WTC11 (cell line): ENCODE measurements around the gene DNPEP. TPM values are rescaled to one million over a fixed set of nuclear protein-coding genes. Genes with fewer than 3 reads are reported as not detected.

ENCODE experiments used
- ATF1 ChIP-seq: sonication (generic); formaldehyde crosslinking; IDR thresholded peaks from 2 replicates; pipeline ENCODE4 v1.8.1; 2023; ENCODE audit warnings: mild to moderate bottlenecking, moderate library complexity, missing genetic modification reagents
- ESRRA ChIP-seq: sonication (generic); formaldehyde crosslinking; IDR thresholded peaks from 2 replicates; pipeline ENCODE4 v1.8.1; 2022; ENCODE audit warnings: mild to moderate bottlenecking, missing genetic modification reagents, borderline replicate concordance
- FOXP1 ChIP-seq: sonication (generic); formaldehyde crosslinking; IDR thresholded peaks from 2 replicates; pipeline ENCODE4 v1.8.0; 2022; ENCODE audit warnings: missing genetic modification reagents, mild to moderate bottlenecking, moderate library complexity, borderline replicate concordance
- GABPB1 ChIP-seq: sonication (generic); formaldehyde crosslinking; IDR thresholded peaks from 2 replicates; pipeline ENCODE4 v1.8.1; 2023; ENCODE audit warnings: mild to moderate bottlenecking, missing genetic modification reagents
- IRF2 ChIP-seq: sonication (generic); formaldehyde crosslinking; IDR thresholded peaks from 2 replicates; pipeline ENCODE4 v1.8.0; 2022; ENCODE audit warnings: low read depth, missing genetic modification reagents, borderline replicate concordance
- JAZF1 ChIP-seq: fragments of 250-450 bp; sonication (Bioruptor Pico); IDR thresholded peaks from 2 replicates; pipeline ENCODE4 v1.9.0; 2021; ENCODE audit warnings: moderate library complexity, mild to moderate bottlenecking, inconsistent platforms
- JUN ChIP-seq: sonication (generic); formaldehyde crosslinking; IDR thresholded peaks from 2 replicates; pipeline ENCODE4 v1.8.0; 2023; ENCODE audit warnings: mild to moderate bottlenecking, missing genetic modification reagents
- NR1H2 ChIP-seq: sonication (generic); formaldehyde crosslinking; IDR thresholded peaks from 2 replicates; pipeline ENCODE4 v1.9.0; 2021; ENCODE audit warnings: mild to moderate bottlenecking, moderate library complexity, missing genetic modification reagents
- SMAD3 ChIP-seq: sonication (generic); formaldehyde crosslinking; IDR thresholded peaks from 2 replicates; pipeline ENCODE4 v1.8.0; 2022; ENCODE audit warnings: missing genetic modification reagents, mild to moderate bottlenecking, borderline replicate concordance
- SMAD4 ChIP-seq: sonication (generic); formaldehyde crosslinking; IDR thresholded peaks from 2 replicates; pipeline ENCODE4 v1.8.0; 2022; ENCODE audit warnings: mild to moderate bottlenecking, missing genetic modification reagents
- TEAD1 ChIP-seq: sonication (generic); formaldehyde crosslinking; IDR thresholded peaks from 2 replicates; pipeline ENCODE4 v1.8.0; 2022; ENCODE audit warnings: mild to moderate bottlenecking, missing genetic modification reagents
- ZNF138 ChIP-seq: sonication (generic); formaldehyde crosslinking; conservative IDR thresholded peaks from 2 replicates; pipeline ENCODE4 v1.8.1; 2022; ENCODE audit warnings: mild to moderate bottlenecking, moderate library complexity, missing genetic modification reagents
- ZNF219 ChIP-seq: sonication (generic); formaldehyde crosslinking; IDR thresholded peaks from 2 replicates; pipeline ENCODE4 v1.8.0; 2023; ENCODE audit warnings: missing genetic modification reagents, mild to moderate bottlenecking, borderline replicate concordance
- total RNA-seq: library from RNA; stranded (reverse); gene quantifications from 3 replicates; pipeline ENCODE4 v1.2.3, GENCODE V29; 2021
- TF ChIP-seq, protein P1 (sequence below): fragments of 250-450 bp; sonication (Bioruptor Pico); IDR thresholded peaks from 2 replicates; pipeline ENCODE4 v1.9.0; 2021; ENCODE audit warnings: mild to moderate bottlenecking, borderline replicate concordance
- TF ChIP-seq, protein P2 (sequence below): sonication (generic); formaldehyde crosslinking; IDR thresholded peaks from 2 replicates; pipeline ENCODE4 v1.8.1; 2022; ENCODE audit warnings: missing genetic modification reagents, borderline replicate concordance
- TF ChIP-seq, protein P3 (sequence below): sonication (generic); formaldehyde crosslinking; IDR thresholded peaks from 2 replicates; pipeline ENCODE4 v1.8.0; 2023; ENCODE audit warnings: missing genetic modification reagents, mild to moderate bottlenecking, borderline replicate concordance
- TF ChIP-seq, protein P4 (sequence below): sonication (generic); formaldehyde crosslinking; IDR thresholded peaks from 2 replicates; pipeline ENCODE4 v1.8.0; 2022; ENCODE audit warnings: mild to moderate bottlenecking, missing genetic modification reagents
- TF ChIP-seq, protein P5 (sequence below): sonication (generic); formaldehyde crosslinking; IDR thresholded peaks from 2 replicates; pipeline ENCODE4 v1.8.0; 2022; ENCODE audit warnings: mild to moderate bottlenecking, missing genetic modification reagents
- TF ChIP-seq, protein P6 (sequence below): sonication (generic); formaldehyde crosslinking; IDR thresholded peaks from 2 replicates; pipeline ENCODE4 v1.8.0; 2022; ENCODE audit warnings: mild to moderate bottlenecking, missing genetic modification reagents
- TF ChIP-seq, protein P7 (sequence below): sonication (generic); formaldehyde crosslinking; conservative IDR thresholded peaks from 2 replicates; pipeline ENCODE4 v1.8.1; 2023; ENCODE audit warnings: mild to moderate bottlenecking, low read depth, missing genetic modification reagents, moderate library complexity
- TF ChIP-seq, protein P8 (sequence below): sonication (generic); formaldehyde crosslinking; IDR thresholded peaks from 2 replicates; pipeline ENCODE4 v1.8.1; 2023; ENCODE audit warnings: mild to moderate bottlenecking, missing genetic modification reagents, moderate library complexity

The DNPEP gene
- total RNA-seq, 1 experiment from 2014 or later: 67.6 TPM

DNA sequence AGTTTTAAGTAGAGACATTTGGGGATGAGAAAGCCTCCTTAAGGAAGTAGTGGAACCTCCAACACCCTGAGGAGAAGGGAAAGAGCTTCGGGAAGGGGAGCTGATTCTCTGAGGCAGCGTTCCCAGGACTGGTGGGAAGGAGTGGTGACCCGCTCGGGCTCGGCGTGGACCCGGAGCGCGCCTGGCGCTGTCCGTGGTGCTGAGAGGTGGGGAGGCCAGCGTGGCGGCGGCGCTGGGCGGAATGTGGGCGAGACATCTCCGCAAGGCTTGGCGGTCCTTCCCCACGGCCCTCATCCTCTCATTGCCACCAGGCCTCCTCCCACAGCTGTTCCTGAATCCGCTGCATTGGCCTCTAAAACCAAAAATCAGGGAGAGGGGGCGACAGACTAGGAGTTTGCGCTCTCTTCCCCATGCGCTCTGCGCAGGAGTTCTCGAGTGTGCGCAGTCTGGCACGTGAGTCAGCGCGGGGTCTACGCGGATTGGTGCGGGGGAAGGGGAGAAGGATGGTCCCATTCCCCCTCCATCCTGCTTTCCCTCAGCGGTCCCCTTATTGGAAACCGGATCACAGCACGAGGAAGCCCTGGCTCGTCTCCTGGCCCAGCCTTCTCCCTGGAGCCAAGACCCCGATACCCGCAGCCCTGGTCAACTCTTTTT, 56.0 kb downstream of the DNPEP start (continued):
- TF ChIP-seq, protein P1, sequence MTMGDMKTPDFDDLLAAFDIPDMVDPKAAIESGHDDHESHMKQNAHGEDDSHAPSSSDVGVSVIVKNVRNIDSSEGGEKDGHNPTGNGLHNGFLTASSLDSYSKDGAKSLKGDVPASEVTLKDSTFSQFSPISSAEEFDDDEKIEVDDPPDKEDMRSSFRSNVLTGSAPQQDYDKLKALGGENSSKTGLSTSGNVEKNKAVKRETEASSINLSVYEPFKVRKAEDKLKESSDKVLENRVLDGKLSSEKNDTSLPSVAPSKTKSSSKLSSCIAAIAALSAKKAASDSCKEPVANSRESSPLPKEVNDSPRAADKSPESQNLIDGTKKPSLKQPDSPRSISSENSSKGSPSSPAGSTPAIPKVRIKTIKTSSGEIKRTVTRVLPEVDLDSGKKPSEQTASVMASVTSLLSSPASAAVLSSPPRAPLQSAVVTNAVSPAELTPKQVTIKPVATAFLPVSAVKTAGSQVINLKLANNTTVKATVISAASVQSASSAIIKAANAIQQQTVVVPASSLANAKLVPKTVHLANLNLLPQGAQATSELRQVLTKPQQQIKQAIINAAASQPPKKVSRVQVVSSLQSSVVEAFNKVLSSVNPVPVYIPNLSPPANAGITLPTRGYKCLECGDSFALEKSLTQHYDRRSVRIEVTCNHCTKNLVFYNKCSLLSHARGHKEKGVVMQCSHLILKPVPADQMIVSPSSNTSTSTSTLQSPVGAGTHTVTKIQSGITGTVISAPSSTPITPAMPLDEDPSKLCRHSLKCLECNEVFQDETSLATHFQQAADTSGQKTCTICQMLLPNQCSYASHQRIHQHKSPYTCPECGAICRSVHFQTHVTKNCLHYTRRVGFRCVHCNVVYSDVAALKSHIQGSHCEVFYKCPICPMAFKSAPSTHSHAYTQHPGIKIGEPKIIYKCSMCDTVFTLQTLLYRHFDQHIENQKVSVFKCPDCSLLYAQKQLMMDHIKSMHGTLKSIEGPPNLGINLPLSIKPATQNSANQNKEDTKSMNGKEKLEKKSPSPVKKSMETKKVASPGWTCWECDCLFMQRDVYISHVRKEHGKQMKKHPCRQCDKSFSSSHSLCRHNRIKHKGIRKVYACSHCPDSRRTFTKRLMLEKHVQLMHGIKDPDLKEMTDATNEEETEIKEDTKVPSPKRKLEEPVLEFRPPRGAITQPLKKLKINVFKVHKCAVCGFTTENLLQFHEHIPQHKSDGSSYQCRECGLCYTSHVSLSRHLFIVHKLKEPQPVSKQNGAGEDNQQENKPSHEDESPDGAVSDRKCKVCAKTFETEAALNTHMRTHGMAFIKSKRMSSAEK (CRISPR knock-in tag): no peak
- TF ChIP-seq ATF1 (peak; percentile 90), IRF2 (CRISPR knock-in tag) (no peak), NR1H2 (CRISPR knock-in tag) (0 out of 2 replicates have a peak, but pooled peaks have one; percentile 36), ESRRA (CRISPR knock-in tag) (peak; percentile 90; the same call in 1 of the 2 replicates), GABPB1 (CRISPR knock-in tag) (peak; percentile 53; the same call in 1 of the 2 replicates), SMAD3 (CRISPR knock-in tag) (peak; percentile 94), TEAD1 (peak; percentile 96), ZNF138 (no peak), JUN (CRISPR knock-in tag) (peak; percentile 96), JAZF1 (CRISPR knock-in tag) (no peak), SMAD4 (CRISPR knock-in tag) (peak; percentile 89), ZNF219 (CRISPR knock-in tag) (peak; percentile 95; the same call in 1 of the 2 replicates), FOXP1 (peak; percentile 95)
- TF ChIP-seq, protein P2, sequence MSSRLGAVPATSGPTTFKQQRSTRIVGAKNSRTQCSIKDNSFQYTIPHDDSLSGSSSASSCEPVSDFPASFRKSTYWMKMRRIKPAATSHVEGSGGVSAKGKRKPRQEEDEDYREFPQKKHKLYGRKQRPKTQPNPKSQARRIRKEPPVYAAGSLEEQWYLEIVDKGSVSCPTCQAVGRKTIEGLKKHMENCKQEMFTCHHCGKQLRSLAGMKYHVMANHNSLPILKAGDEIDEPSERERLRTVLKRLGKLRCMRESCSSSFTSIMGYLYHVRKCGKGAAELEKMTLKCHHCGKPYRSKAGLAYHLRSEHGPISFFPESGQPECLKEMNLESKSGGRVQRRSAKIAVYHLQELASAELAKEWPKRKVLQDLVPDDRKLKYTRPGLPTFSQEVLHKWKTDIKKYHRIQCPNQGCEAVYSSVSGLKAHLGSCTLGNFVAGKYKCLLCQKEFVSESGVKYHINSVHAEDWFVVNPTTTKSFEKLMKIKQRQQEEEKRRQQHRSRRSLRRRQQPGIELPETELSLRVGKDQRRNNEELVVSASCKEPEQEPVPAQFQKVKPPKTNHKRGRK: no peak
- TF ChIP-seq, protein P3, sequence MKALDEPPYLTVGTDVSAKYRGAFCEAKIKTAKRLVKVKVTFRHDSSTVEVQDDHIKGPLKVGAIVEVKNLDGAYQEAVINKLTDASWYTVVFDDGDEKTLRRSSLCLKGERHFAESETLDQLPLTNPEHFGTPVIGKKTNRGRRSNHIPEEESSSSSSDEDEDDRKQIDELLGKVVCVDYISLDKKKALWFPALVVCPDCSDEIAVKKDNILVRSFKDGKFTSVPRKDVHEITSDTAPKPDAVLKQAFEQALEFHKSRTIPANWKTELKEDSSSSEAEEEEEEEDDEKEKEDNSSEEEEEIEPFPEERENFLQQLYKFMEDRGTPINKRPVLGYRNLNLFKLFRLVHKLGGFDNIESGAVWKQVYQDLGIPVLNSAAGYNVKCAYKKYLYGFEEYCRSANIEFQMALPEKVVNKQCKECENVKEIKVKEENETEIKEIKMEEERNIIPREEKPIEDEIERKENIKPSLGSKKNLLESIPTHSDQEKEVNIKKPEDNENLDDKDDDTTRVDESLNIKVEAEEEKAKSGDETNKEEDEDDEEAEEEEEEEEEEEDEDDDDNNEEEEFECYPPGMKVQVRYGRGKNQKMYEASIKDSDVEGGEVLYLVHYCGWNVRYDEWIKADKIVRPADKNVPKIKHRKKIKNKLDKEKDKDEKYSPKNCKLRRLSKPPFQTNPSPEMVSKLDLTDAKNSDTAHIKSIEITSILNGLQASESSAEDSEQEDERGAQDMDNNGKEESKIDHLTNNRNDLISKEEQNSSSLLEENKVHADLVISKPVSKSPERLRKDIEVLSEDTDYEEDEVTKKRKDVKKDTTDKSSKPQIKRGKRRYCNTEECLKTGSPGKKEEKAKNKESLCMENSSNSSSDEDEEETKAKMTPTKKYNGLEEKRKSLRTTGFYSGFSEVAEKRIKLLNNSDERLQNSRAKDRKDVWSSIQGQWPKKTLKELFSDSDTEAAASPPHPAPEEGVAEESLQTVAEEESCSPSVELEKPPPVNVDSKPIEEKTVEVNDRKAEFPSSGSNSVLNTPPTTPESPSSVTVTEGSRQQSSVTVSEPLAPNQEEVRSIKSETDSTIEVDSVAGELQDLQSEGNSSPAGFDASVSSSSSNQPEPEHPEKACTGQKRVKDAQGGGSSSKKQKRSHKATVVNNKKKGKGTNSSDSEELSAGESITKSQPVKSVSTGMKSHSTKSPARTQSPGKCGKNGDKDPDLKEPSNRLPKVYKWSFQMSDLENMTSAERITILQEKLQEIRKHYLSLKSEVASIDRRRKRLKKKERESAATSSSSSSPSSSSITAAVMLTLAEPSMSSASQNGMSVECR (CRISPR knock-in tag): peak; percentile 96
- TF ChIP-seq, protein P4, sequence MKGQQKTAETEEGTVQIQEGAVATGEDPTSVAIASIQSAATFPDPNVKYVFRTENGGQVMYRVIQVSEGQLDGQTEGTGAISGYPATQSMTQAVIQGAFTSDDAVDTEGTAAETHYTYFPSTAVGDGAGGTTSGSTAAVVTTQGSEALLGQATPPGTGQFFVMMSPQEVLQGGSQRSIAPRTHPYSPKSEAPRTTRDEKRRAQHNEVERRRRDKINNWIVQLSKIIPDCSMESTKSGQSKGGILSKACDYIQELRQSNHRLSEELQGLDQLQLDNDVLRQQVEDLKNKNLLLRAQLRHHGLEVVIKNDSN (CRISPR knock-in tag): peak; percentile 67
- TF ChIP-seq, protein P5, sequence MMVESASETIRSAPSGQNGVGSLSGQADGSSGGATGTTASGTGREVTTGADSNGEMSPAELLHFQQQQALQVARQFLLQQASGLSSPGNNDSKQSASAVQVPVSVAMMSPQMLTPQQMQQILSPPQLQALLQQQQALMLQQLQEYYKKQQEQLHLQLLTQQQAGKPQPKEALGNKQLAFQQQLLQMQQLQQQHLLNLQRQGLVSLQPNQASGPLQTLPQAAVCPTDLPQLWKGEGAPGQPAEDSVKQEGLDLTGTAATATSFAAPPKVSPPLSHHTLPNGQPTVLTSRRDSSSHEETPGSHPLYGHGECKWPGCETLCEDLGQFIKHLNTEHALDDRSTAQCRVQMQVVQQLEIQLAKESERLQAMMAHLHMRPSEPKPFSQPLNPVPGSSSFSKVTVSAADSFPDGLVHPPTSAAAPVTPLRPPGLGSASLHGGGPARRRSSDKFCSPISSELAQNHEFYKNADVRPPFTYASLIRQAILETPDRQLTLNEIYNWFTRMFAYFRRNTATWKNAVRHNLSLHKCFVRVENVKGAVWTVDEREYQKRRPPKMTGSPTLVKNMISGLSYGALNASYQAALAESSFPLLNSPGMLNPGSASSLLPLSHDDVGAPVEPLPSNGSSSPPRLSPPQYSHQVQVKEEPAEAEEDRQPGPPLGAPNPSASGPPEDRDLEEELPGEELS (CRISPR knock-in tag): peak; percentile 96
- TF ChIP-seq, protein P6, sequence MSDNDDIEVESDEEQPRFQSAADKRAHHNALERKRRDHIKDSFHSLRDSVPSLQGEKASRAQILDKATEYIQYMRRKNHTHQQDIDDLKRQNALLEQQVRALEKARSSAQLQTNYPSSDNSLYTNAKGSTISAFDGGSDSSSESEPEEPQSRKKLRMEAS: peak; percentile 63
- TF ChIP-seq, protein P7, sequence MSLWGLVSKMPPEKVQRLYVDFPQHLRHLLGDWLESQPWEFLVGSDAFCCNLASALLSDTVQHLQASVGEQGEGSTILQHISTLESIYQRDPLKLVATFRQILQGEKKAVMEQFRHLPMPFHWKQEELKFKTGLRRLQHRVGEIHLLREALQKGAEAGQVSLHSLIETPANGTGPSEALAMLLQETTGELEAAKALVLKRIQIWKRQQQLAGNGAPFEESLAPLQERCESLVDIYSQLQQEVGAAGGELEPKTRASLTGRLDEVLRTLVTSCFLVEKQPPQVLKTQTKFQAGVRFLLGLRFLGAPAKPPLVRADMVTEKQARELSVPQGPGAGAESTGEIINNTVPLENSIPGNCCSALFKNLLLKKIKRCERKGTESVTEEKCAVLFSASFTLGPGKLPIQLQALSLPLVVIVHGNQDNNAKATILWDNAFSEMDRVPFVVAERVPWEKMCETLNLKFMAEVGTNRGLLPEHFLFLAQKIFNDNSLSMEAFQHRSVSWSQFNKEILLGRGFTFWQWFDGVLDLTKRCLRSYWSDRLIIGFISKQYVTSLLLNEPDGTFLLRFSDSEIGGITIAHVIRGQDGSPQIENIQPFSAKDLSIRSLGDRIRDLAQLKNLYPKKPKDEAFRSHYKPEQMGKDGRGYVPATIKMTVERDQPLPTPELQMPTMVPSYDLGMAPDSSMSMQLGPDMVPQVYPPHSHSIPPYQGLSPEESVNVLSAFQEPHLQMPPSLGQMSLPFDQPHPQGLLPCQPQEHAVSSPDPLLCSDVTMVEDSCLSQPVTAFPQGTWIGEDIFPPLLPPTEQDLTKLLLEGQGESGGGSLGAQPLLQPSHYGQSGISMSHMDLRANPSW (CRISPR knock-in tag): no peak
- TF ChIP-seq, protein P8, sequence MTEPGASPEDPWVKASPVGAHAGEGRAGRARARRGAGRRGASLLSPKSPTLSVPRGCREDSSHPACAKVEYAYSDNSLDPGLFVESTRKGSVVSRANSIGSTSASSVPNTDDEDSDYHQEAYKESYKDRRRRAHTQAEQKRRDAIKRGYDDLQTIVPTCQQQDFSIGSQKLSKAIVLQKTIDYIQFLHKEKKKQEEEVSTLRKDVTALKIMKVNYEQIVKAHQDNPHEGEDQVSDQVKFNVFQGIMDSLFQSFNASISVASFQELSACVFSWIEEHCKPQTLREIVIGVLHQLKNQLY (CRISPR knock-in tag): peak; percentile 36; the same call in 1 of the 2 replicates
